GM19035 (cell line): ENCODE measurements around the gene TICRR.

Experiments
- ATAC-seq: cut with Tn5 transposase; IDR thresholded peaks from one replicate; pipeline ENCODE4 v1.9.1; 2021; ENCODE audit not compliant: unreplicated experiment

Gene TICRR

GRCh38 chr15:89670971-89671560, 95.8 kb downstream of the TICRR start:
- no peak for ATAC-seq

- no peak for ATAC-seq
Observed at GRCh38 chr15:89671687-89672086, 96.4 kb downstream of the TICRR start.

- ATAC-seq = no peak
Observed at GRCh38 chr15:89672221-89673164, 97.2 kb downstream of the TICRR start.

- no peak for ATAC-seq
Observed at GRCh38 chr15:89673165-89673512, 97.9 kb downstream of the TICRR start.

- no peak for ATAC-seq
Observed at GRCh38 chr15:89674526-89674925, 99.3 kb downstream of the TICRR start.

- ATAC-seq = no peak
Observed at GRCh38 chr15:89675606-89676005, 100.3 kb downstream of the TICRR start.

- no peak for ATAC-seq
Observed at GRCh38 chr15:89677381-89677780, 102.1 kb downstream of the TICRR start.
